ENCODE data around the gene SWT1. TPM values are rescaled to one million over a fixed set of nuclear protein-coding genes. Genes with fewer than 3 reads are reported as not detected.

The SWT1 gene
- polyA plus RNA-seq, 1 of the 3 experiments (the other 2 are of a cell fraction) = 1.1 TPM

- no peak overlapping the region for H3K27ac ChIP-seq (ENCODE audit: low read depth in 2 of 2, low read length in 1 of 2)
- no peaks in the 10 kb centered on the region for H3K9me2 ChIP-seq
- H3K79me2 ChIP-seq (ENCODE audit: insufficient read depth) = no peaks in the 10 kb centered on the region
- peaks cover 20% of the 10 kb centered on the region for H3F3A ChIP-seq (replicated peaks; ENCODE audit: insufficient read depth)
- H3K9me3 ChIP-seq = no peaks in the 10 kb centered on the region
- ChIA-PET POLR2A (no interaction called here), CTCF (no interaction called here)
- H3K4me3 ChIP-seq (ENCODE audit: low read depth in 2 of 2, low read length in 1 of 2) = no peak overlapping the region
- no peak overlapping the region for H3K9ac ChIP-seq
- TF ChIP-seq GABPA (IDR thresholded peaks at IDR 0.05; ENCODE audit: low read depth) = no peak
- WGBS (ENCODE audit: low lambda C conversion rate) = 95% methylated on average over 1 of the region's 1 CpG
- DNase-seq = no peak
- no peaks in the 10 kb centered on the region for H3K27me3 ChIP-seq (ENCODE audit: insufficient read depth)
- H3K36me3 ChIP-seq (replicated peaks in 1 of 2; ENCODE audit: control insufficient read depth in 1 of 2, insufficient read depth in 2 of 2, low read length in 1 of 2) = peaks cover 29 to 30% of the 10 kb centered on the region in 2 experiments
- no peaks in the 10 kb centered on the region for H4K20me1 ChIP-seq (ENCODE audit: insufficient read depth)
- no peak overlapping the region for H2AFZ ChIP-seq (ENCODE audit: low read depth)
- no peaks in the 10 kb centered on the region for H3K4me1 ChIP-seq (ENCODE audit: control insufficient read depth in 1 of 2, insufficient read depth in 2 of 2, low read depth in 1 of 2, low read length in 1 of 2)
- H3K4me2 ChIP-seq = no peak overlapping the region
These were observed 134.2 kb downstream of the SWT1 start for GRCh38 chr1:185291159-185291558.

- no peak overlapping the region for H3K27ac ChIP-seq (ENCODE audit: low read depth in 2 of 2, low read length in 1 of 2)
- POLR2A ChIA-PET = no interaction called here
- no peaks in the 10 kb centered on the region for H3K9me3 ChIP-seq
- no peaks in the 10 kb centered on the region for H3K27me3 ChIP-seq (ENCODE audit: insufficient read depth)
- no peaks in the 10 kb centered on the region for H3K4me1 ChIP-seq (ENCODE audit: control insufficient read depth in 1 of 2, insufficient read depth in 2 of 2, low read depth in 1 of 2, low read length in 1 of 2)
- 92% methylated on average over 1 of the region's 1 CpG for WGBS (ENCODE audit: low lambda C conversion rate)
- CTCF ChIA-PET = no interaction called here
- H3K4me2 ChIP-seq = no peak overlapping the region
- H2AFZ ChIP-seq (ENCODE audit: low read depth) = no peak overlapping the region
- no peaks in the 10 kb centered on the region for H4K20me1 ChIP-seq (ENCODE audit: insufficient read depth)
- no peak overlapping the region for H3K4me3 ChIP-seq (ENCODE audit: low read depth in 2 of 2, low read length in 1 of 2)
- no peak for DNase-seq
- H3F3A ChIP-seq (replicated peaks; ENCODE audit: insufficient read depth) = peaks cover 23% of the 10 kb centered on the region
- H3K79me2 ChIP-seq (ENCODE audit: insufficient read depth) = no peaks in the 10 kb centered on the region
- H3K9me2 ChIP-seq = no peaks in the 10 kb centered on the region
- peaks cover 34 to 35% of the 10 kb centered on the region in 2 experiments for H3K36me3 ChIP-seq (replicated peaks in 1 of 2; ENCODE audit: control insufficient read depth in 1 of 2, insufficient read depth in 2 of 2, low read length in 1 of 2)
- TF ChIP-seq RFX5 (IDR thresholded peaks at IDR 0.05; ENCODE audit: low read length) = no peak
- H3K9ac ChIP-seq = no peak overlapping the region
These were observed 134.7 kb downstream of the SWT1 start for GRCh38 chr1:185291652-185292051.

GRCh38 chr1:185292237-185292636 is 135.3 kb downstream of the SWT1 start:
- CTCF ChIA-PET = interaction anchor here (1.6 kb wide), 1 partner anchor 9 kb away, joined by 3 read pairs; no protein-coding TSS in a partner anchor
- Histone ChIP-seq H3K27ac (ENCODE audit: low read depth in 2 of 2, low read length in 1 of 2) (no peak overlapping the region), H4K20me1 (ENCODE audit: insufficient read depth) (no peaks in the 10 kb centered on the region), H3K4me3 (ENCODE audit: low read depth in 2 of 2, low read length in 1 of 2) (no peak overlapping the region), H3K9me2 (no peaks in the 10 kb centered on the region), H3F3A (replicated peaks; ENCODE audit: insufficient read depth) (peaks cover 23% of the 10 kb centered on the region), H3K79me2 (ENCODE audit: insufficient read depth) (no peaks in the 10 kb centered on the region), H2AFZ (ENCODE audit: low read depth) (no peak overlapping the region), H3K9ac (no peak overlapping the region), H3K4me2 (no peak overlapping the region), H3K27me3 (ENCODE audit: insufficient read depth) (no peaks in the 10 kb centered on the region), H3K36me3 (replicated peaks in 1 of 2; ENCODE audit: control insufficient read depth in 1 of 2, insufficient read depth in 2 of 2, low read length in 1 of 2) (peaks cover 38 to 40% of the 10 kb centered on the region in 2 experiments), H3K9me3 (no peaks in the 10 kb centered on the region), H3K4me1 (ENCODE audit: control insufficient read depth in 1 of 2, insufficient read depth in 2 of 2, low read depth in 1 of 2, low read length in 1 of 2) (no peaks in the 10 kb centered on the region)
- 97% methylated on average over 5 of the region's 5 CpGs for WGBS (ENCODE audit: low lambda C conversion rate)
- no peak for DNase-seq
- POLR2A ChIA-PET = no interaction called here
- TF ChIP-seq FOXM1 (IDR thresholded peaks at IDR 0.05; ENCODE audit: low read depth) (no peak), TAF1 (IDR thresholded peaks at IDR 0.05; ENCODE audit: borderline replicate concordance, low read depth, low read length) (no peak), NRF1 (IDR thresholded peaks at IDR 0.05; ENCODE audit: low read depth, low read length) (no peak), IRF3 (IDR thresholded peaks at IDR 0.05; ENCODE audit: low read depth, low read length) (no peak), RXRA (IDR thresholded peaks at IDR 0.05; ENCODE audit: borderline replicate concordance, low read depth) (no peak), RAD21 (IDR thresholded peaks at IDR 0.05; ENCODE audit: low read length) (no peak), SMC3 (IDR thresholded peaks at IDR 0.05; ENCODE audit: low read depth, low read length) (no peak), PBX3 (IDR thresholded peaks at IDR 0.05) (no peak), RFX5 (IDR thresholded peaks at IDR 0.05; ENCODE audit: low read length) (no peak), MAX (IDR thresholded peaks at IDR 0.05; ENCODE audit: low read depth) (no peak)
